Adrenal gland (tissue), 12 donors: ENCODE data around the gene C1RL. TPM values are rescaled to one million over a fixed set of nuclear protein-coding genes. Genes with fewer than 3 reads are reported as not detected.
A peak's percentile ranks its signal among the peaks of the same experiment; 100 is the strongest.
"Not testable (repeated sequence)": the region's sequence is repeated elsewhere in the genome, so short reads cannot be mapped to it uniquely, and the experiment has no call there.

ENCODE experiments used
- DNase-seq, 7 donors: peaks; one replicate each; pipeline ENCODE4 v3.0.0-alpha.2; 2019 to 2020
- H3K27ac ChIP-seq, 5 donors: fragments of 200-600 bp; sonication (generic) in 4 of 5; 1 replicate in 3 of 5; 2 replicates in 2 of 5; pipeline versions ENCODE4 v1.5.1 to v1.8.0; 2016 to 2020; ENCODE audit warnings: mild to moderate bottlenecking in 1 of 5
- H3K27me3 ChIP-seq: fragments of 200-600 bp; 2 replicates; pipeline ENCODE4 v1.8.0; 2021
- H3K36me3 ChIP-seq, 2 donors: fragments of 200-600 bp; replicated peaks in 1 of 2; 1 replicate in 1 of 2; 2 replicates in 1 of 2; pipeline versions ENCODE4 v1.5.1 to v1.8.0; 2018 to 2022
- H3K4me1 ChIP-seq, 2 donors: fragments of 200-600 bp; replicated peaks in 1 of 2; 1 replicate in 1 of 2; 2 replicates in 1 of 2; pipeline versions ENCODE4 v1.5.1 to v1.8.0; 2018 to 2021
- H3K4me3 ChIP-seq, 4 donors: fragments of 200-600 bp; sonication (generic) in 3 of 4; one replicate each; pipeline ENCODE4 v1.5.1; 2016 to 2018
- H3K9me3 ChIP-seq, 3 donors: fragments of 200-600 bp; sonication (generic) in 1 of 3; replicated peaks in 1 of 3; 1 replicate in 2 of 3; 2 replicates in 1 of 3; pipeline versions ENCODE4 v1.5.1 to v1.8.0; 2016 to 2021
- CTCF ChIP-seq, 6 experiments: fragments of 450-650 bp in 4 of 6; fragments of 200-600 bp in 2 of 6; sonication (generic) in 1 of 6; IDR thresholded peaks; 1 replicate in 5 of 6; 2 replicates in 1 of 6; pipeline versions ENCODE4 v1.5.1 to v1.8.0; 2016 to 2021; ENCODE audit warnings: antibody characterized with exemption in 6 of 6, mild to moderate bottlenecking in 2 of 6, moderate library complexity in 1 of 6
- POLR2A ChIP-seq, 2 donors: fragments of 450-650 bp; IDR thresholded peaks; one replicate each; pipeline ENCODE4 v1.6.1; 2017; ENCODE audit warnings: antibody characterized with exemption in 2 of 2, mild to moderate bottlenecking in 2 of 2, moderate library complexity in 1 of 2
- WGBS, 4 donors: extraction: QIAGEN DNeasy Blood & Tissue Kit in 2 of 4; methylation state at CpG; one replicate each; pipeline versions ENCODE4 v1.1.5 to v1.1.7; 2013 to 2017; 5-methylcytosine and 5-hydroxymethylcytosine counted together
- intact Hi-C, 2 donors: fragments of 100-400 bp; cut with DNase I; formaldehyde crosslinking; loops; one replicate each; pipeline versions ENCODE4 v1.14.1 to v1.15.0; 2022 to 2023
- polyA plus RNA-seq, 3 donors: library from polyadenylated mRNA; stranded (reverse); fragments of 200-250 nt in 2 of 3; fragments of 350-450 nt in 1 of 3; fragmentation: Illumina TruSeq in 1 of 3; extraction: RNeasy Lipid Tissue Mini Kit (QIAGEN cat#74804) in 1 of 3; gene quantifications; one replicate each; pipeline ENCODE4 v1.2.3, GENCODE V29; 2013 to 2014
- total RNA-seq, 9 donors: library from RNA; depleted of rRNA in 4 of 9; stranded (reverse); fragments of >200 nt in 4 of 9; fragments of 120-200 nt in 1 of 9; fragmentation: NEBNext Ultra II Directional in 1 of 9; extraction: Animal tissue kit (Norgen Biotek cat#: 25700) in 1 of 9; gene quantifications; one replicate each; pipeline versions ENCODE4 v1.1.0 to v1.2.4, GENCODE V29; 2013 to 2023
- donor health status: healthy with polysubstance abuse.
- donor health status: Bipolar disorder and iron deficiency.
- donor health status: DM: yes; HTN: yes; CAD: no.
- donor health status: DM: no; HTN: no; CAD: no.
- donor health status: DM: no; HTN: no; CAD: no.
- donor health status: DM: yes; HTN: yes; CAD: no.

Gene C1RL
- total and polyA plus RNA-seq, 12 donors: 33.3 to 407 (median 157) TPM

GRCh38 chr12:7058163-7058845 lies 50.7 kb downstream of the C1RL start:
- no peak overlapping the region for H3K4me3 ChIP-seq
- peaks cover 6 to 13% of the 10 kb centered on the region in 2 donors for H3K4me1 ChIP-seq
- no peak for TF ChIP-seq POLR2A (IDR thresholded peaks at IDR 0.05)
- TF ChIP-seq CTCF (IDR thresholded peaks at IDR 0.05): no peak
- no peaks in the 10 kb centered on the region for H3K27me3 ChIP-seq
- DNase-seq: peak in 1 of 7 donors; percentile 29
- H3K36me3 ChIP-seq: no peaks in the 10 kb centered on the region
- 77 to 86% (median 80%) methylated on average over 3 of the region's 3 CpGs for WGBS, 4 donors
- intact Hi-C loops: no loop called here
- no peak overlapping the region for H3K27ac ChIP-seq
- no peaks in the 10 kb centered on the region for H3K9me3 ChIP-seq

DNA sequence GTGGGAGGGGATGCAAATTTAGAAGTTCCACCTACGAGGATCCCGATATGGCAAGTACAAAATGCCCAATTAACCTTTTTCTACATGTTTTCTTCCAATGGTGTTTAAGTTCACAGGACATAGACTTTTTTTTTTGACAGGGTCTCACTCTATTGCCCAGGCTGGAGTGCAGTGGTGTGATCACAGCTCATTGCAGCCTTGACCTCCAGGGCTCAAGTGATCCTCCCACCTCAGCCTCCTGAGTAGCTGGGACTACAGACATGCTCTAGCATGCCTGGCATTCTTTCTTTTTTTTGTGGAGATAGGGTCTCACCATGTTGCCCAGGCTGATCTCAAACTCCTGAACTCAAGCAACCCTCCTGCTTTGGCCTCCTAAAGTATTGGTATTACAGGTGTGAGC lies 53.3 kb downstream of the C1RL start:
- H3K27ac ChIP-seq, intact Hi-C loops, H3K9me3 ChIP-seq, DNase-seq, H3K27me3 ChIP-seq, H3K36me3 ChIP-seq, H3K4me3 ChIP-seq: not testable (repeated sequence)
- 90 to 100% (median 94%) methylated on average over 2 of the region's 2 CpGs for WGBS, 4 donors
- H3K4me1 ChIP-seq: peaks cover 6 to 10% of the 10 kb centered on the region in 2 donors

DNA sequence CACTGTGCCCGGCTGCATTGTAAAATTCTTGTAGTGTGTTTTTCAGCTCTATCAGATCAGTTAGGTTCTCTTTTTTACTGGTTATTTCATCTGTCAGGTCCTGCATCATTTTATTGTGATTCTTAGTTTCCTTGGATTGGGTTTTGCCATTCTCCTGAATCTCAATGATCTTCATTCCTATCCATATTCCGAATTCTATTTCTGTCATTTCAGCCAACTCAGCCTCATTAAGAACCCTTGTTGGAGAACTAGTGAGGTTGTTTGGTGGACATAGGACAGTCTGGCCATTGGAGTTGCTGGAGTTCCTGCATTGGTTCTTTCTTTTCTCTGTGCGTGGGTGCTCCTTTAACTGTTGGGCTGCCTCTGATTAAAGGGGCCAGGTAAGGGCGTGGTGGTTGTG lies 54.1 kb downstream of the C1RL start:
- 81 to 96% (median 87%) methylated on average over 3 to 4 of the region's 4 CpGs for WGBS, 4 donors
- H3K27ac ChIP-seq: no peak overlapping the region
- intact Hi-C loops: no loop called here
- no peaks in the 10 kb centered on the region for H3K36me3 ChIP-seq
- TF ChIP-seq CTCF (IDR thresholded peaks at IDR 0.05) (no peak), POLR2A (IDR thresholded peaks at IDR 0.05) (no peak)
- DNase-seq: no peak
- H3K27me3 ChIP-seq: no peaks in the 10 kb centered on the region
- H3K9me3 ChIP-seq: no peaks in the 10 kb centered on the region
- peaks cover 3 to 6% of the 10 kb centered on the region in 2 donors for H3K4me1 ChIP-seq
- H3K4me3 ChIP-seq: no peak overlapping the region

GRCh38 chr12:7049973-7050372 lies 59.0 kb downstream of the C1RL start:
- intact Hi-C loops: not testable (repeated sequence)

GRCh38 chr12:7049445-7049951 lies 59.5 kb downstream of the C1RL start:
- H3K9me3 ChIP-seq, H3K4me3 ChIP-seq, H3K27ac ChIP-seq, H3K36me3 ChIP-seq, intact Hi-C loops, H3K4me1 ChIP-seq, DNase-seq, H3K27me3 ChIP-seq: not testable (repeated sequence)
- WGBS, 4 donors: 83 to 90% (median 89%) methylated on average over 10 of the region's 10 CpGs

More at GRCh38 chr12:7049973-7050372, 59.0 kb downstream of the C1RL start:
- H3K4me1 ChIP-seq, H3K36me3 ChIP-seq, H3K27me3 ChIP-seq, DNase-seq, H3K9me3 ChIP-seq, H3K4me3 ChIP-seq, H3K27ac ChIP-seq: not testable (repeated sequence)
- WGBS, 4 donors: 90 to 98% (median 95%) methylated on average over 3 of the region's 3 CpGs

DNA sequence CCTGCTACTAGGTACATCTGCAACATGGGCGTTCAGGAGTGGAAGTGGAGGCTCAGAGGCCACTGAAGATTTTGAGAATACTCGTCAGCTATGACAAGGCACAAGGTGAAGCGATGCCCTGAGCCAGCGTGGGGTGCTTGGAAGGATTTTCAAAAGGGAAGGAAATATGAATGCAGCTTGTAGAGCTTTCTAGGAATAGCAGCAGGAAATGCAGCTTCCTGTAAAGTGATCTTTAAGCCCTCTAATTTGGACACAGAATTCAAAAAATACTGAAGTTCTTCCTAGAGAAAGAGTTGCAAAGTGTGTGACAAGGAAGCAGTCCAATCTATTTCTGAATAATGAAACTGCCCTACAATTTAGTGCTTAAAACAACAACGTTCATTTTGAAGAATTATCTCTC lies 61.7 kb downstream of the C1RL start:
- DNase-seq: no peak
- TF ChIP-seq CTCF (IDR thresholded peaks at IDR 0.05) (no peak), POLR2A (IDR thresholded peaks at IDR 0.05) (no peak)
- H3K4me3 ChIP-seq: no peak overlapping the region
- peaks cover 0 to 5% of the 10 kb centered on the region in 2 donors for H3K4me1 ChIP-seq
- WGBS, 4 donors: 46 to 58% (median 51%) methylated on average over 5 of the region's 5 CpGs
- H3K27me3 ChIP-seq: no peaks in the 10 kb centered on the region
- no peaks in the 10 kb centered on the region for H3K36me3 ChIP-seq
- intact Hi-C loops: no loop called here
- no peaks in the 10 kb centered on the region for H3K9me3 ChIP-seq
- H3K27ac ChIP-seq: no peak overlapping the region
